PFSK-1 (cell line): ENCODE measurements around the gene DCBLD2.

Experiments
- POLR2AphosphoS5 ChIP-seq: IDR thresholded peaks from 2 replicates; pipeline ENCODE4 v1.6.1; 2012; ENCODE audit warnings: low read depth, mild to moderate bottlenecking, control low read depth, low read length, moderate library complexity
- REST ChIP-seq, 2 experiments: IDR thresholded peaks; 2 replicates each; pipeline versions ENCODE4 v1.6.1 to v1.8.0; 2011 to 2012; ENCODE audit warnings: low read depth in 2 of 2, low read length in 2 of 2, control low read depth in 1 of 2, inconsistent platforms in 1 of 2, mild to moderate bottlenecking in 1 of 2, moderate library complexity in 1 of 2; ENCODE audit not compliant: insufficient read depth in 1 of 2
- SIN3A ChIP-seq: IDR thresholded peaks from 2 replicates; pipeline ENCODE4 v1.6.1; 2012; ENCODE audit warnings: mild to moderate bottlenecking, low read length, moderate library complexity, borderline replicate concordance; ENCODE audit not compliant: insufficient read depth
- TAF1 ChIP-seq: IDR thresholded peaks from 2 replicates; pipeline ENCODE4 v1.6.1; 2012; ENCODE audit warnings: low read length, control low read depth, borderline replicate concordance; ENCODE audit not compliant: insufficient read depth

GRCh38 chr3:98814817-98815420 is 86.6 kb downstream of the DCBLD2 start:
- TF ChIP-seq TAF1 (no peak), REST (IDR thresholded peaks at IDR 0.05; ENCODE audit: insufficient read depth in 1 of 2, low read depth in 2 of 2, low read length in 2 of 2) (no peak), POLR2AphosphoS5 (no peak), SIN3A (no peak)
